Kasumi-1 (cell line): Measurements from ENCODE around the gene GSTA5.
"Not testable (repeated sequence)": the region's sequence is repeated elsewhere in the genome, so short reads cannot be mapped to it uniquely, and the experiment has no call there.

ENCODE experiments used
- DNase-seq, 2 experiments: peaks; one replicate each; lab custom pipeline; 2025; lab: John Stamatoyannopoulos, UW

The GSTA5 gene

DNA sequence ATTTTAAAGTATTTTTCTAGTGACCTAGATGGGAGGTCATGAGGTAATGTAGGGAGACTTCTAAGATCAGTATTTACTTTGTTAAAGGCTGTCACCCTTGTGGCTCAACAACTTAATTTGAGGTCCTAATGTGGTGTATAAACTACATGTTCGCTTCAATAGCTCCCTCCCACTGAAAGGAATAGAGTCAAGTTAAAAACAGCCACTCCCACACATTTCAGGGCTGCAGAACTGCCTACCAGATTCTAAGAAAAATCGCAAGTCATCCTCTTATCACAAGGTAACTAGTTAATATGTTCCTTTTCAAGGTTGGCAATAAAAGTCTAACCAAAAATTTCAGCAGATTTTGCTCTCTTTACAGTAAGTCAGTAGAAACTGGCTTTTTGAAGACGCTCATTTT lies 52.1 kb downstream of the GSTA5 start:
- no peak for DNase-seq

DNA sequence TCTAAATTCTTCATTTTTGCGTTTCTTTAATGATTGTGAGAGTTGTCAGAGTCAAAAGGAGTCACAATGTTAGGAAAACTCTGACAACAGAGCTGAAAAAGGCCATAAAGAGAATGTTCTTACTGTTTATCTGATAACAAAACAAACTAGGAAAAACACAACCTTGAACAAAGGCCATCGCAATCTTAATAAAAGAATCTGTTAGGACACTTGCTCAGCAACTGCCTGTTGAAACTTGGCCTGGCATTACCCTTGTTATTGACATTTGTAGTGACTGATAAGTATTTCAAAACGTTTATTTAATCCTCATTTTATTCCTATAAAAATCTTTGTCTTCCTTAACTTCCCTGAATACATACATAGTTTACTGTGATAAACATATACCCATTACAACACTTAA lies 52.7 kb downstream of the GSTA5 start:
- no peak for DNase-seq

DNA sequence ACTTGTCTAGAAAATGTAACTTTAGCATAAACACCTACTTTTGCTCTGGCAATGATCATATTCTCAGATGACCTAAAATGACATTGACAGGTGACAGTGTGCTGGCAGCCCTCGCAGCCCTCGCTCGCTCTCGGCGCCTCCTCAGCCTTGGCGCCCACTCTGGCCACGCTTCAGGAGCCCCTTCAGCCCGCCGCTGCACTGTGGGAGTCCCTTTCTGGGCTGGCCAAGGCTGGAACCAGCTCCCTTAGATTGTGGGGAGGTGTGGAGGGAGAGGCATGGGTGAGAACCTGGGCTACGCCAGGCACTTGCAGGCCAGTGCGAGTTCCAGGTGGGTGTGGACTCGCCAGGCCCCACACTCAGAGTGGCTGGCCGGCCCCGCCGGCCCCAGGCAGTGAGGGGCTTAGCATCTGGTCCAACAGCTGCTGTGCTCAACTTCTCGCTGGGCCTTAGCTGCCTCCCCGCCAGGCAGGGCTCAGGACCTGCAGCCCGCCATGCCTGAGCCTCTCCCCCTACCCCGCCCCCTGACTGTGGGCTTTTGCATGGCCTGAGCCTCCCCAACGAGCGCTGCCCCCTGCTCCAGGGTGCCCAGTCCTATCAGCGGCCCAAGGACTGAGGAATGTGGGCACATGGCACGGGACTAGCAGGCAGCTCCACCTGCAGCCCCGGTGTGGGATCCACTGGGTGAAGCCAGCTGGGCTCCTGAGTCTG lies 54.2 kb downstream of the GSTA5 start:
- DNase-seq: no peak

DNA sequence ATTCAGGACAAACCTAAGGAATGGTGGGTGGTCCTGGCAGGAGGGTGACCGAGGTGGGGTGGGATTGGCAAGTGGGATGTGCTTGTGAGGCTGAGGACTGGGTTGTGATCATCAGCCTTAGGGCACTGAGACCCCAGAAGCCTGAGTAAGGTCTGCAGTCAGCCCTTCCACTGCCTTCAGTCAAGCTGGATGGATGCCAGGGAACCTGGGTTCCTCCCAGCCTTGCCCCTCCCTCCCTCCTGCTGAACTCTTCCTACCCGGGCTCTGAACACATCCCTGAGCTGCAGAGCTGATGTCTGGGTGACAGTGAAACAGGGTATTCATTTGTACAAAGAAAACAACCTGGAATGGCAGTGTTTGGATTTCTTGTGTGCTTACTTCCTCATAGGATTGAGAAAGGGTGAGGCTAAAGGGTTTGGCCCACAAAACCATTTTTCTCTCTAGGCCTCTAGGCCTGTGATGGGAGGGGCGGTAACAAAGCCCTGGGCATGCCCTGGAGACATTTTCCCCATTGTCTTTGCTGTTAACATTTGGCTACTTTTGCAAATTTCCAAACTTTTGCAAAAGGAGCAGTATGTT lies 57.8 kb downstream of the GSTA5 start:
- DNase-seq: not testable (repeated sequence)

DNA sequence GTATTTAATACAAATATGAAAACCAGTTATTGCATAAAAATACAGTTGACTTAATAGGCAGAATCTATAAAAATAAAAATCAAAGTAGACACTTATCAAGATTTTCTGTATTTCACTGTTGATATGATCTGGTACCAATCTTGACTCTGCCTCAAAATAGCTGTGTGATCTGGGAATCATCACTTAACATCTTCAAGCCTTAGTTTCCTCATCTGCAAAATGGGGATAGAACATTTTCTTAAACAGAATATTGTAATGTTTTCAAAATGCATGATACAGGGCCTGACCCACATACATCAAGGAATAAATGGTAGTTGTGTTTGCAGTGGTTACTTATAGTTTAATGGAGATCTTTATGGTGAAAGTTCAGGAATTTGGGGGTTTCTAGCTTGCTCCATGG lies 58.4 kb downstream of the GSTA5 start:
- not testable (repeated sequence) for DNase-seq
